ENCODE measurements around the gene BCKDHA. TPM values are rescaled to one million over a fixed set of nuclear protein-coding genes. Genes with fewer than 3 reads are reported as not detected.
"Not testable (repeated sequence)": the region's sequence is repeated elsewhere in the genome, so short reads cannot be mapped to it uniquely, and the experiment has no call there.

BCKDHA gene
- polyA plus RNA-seq, 3 donors, result 28.6 to 45.9 (median 43.9) TPM

DNA sequence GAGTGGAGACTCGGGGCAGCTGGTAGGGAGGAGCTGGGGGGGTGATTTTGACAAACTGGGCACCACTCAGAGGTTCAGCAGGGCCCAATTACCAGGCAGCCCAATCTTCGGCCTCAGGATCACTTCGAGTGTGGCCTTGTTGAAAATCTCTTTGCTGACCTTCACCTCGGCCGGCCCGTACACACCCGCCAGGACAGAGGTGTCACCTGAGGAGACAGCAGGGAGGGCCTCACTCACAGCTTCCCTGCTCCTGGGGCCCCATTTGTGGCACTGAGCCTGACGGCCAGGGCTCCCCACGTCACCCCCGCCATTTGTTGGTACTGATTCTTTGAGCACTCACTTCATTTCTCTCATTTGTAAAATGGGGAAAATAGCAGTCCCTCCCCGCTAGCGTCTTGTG lies 4.8 kb upstream of the BCKDHA start:
- no peak for DNase-seq (ENCODE audit: extremely low read depth in 1 of 11, low read depth in 9 of 11, low spot score in 4 of 11)

DNA sequence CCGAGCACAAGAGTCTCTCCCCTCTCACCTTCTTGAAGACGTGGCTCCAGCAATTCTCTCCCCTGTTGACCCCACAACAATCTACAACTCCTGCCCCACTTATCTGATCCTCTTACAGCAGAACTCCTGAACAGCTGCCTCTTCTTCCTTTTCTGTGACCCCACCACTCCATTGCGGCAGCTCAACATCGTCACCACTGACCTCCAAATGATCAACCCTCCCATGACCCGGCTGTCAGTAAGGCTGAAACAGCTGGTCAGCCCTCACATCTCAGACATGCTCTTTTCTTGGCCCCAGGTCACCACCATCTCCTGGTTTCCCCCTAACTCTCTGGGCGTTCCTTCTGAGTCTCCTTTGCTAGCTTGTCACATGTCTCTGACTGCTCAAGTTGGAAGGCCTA lies 2.3 kb upstream of the BCKDHA start:
- no peak for DNase-seq (ENCODE audit: extremely low read depth in 1 of 11, low read depth in 9 of 11, low spot score in 4 of 11)

DNA sequence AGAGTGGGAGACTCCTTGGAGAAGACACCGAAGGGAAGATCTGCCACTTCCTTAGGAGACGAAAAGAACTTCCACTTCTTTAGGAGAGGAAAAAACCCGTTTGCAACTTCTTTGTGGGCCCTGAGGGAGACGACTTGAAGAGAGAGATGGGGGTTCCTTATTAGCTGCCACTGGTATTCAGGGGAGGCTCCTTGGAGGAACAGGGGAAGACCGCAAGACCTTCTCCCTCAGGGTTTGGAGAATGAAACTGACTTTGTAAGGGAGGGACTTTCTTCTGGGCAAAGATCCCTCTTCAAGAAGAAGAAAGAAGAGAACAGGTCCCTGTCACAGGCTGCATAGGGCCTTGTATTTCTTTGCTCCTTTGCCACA lies 416 bp downstream of the BCKDHA start:
- no peak for DNase-seq (ENCODE audit: extremely low read depth in 1 of 11, low read depth in 9 of 11, low spot score in 4 of 11)

DNA sequence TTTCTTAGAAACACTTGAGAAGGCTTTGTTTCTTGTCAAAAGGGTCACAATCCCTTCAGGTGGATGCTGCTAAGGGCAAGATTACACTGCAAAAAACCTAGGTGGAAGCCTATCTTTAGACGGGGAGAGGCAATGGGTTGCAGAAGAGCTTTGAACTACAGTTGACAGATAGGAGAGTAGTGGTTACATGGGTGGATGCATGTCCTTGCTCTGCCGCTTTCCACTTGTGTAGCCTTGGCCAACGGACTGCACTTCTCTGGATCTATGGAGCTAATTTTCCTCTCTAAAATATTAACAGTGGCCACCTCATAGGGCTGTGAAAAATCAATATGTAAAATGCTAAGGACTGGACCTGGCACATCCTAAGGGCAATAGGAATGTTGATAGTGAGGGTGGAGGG lies 980 bp downstream of the BCKDHA start:
- no peak for DNase-seq (ENCODE audit: extremely low read depth in 1 of 11, low read depth in 9 of 11, low spot score in 4 of 11)

DNA sequence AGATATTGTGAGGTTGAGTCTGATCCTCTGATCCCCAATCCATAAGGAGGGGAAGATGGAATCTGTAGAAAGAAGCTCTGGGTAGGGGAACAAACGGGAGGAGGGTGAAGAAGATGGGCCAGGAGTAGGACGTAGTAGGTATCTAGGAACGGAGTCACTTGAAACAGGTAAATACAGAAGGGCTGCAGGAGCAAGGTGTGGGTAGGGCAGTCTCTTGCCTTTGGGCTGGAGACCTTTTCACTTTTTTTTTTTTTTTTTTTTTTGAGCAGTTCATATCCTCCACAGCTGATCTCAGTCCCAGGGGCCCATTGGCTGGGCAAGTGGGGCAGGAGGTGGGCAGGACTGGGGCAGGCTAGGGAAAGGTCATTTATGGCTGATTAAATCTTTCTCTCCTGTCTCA lies 1.5 kb downstream of the BCKDHA start:
- no peak for DNase-seq (ENCODE audit: extremely low read depth in 1 of 11, low read depth in 9 of 11, low spot score in 4 of 11)

DNA sequence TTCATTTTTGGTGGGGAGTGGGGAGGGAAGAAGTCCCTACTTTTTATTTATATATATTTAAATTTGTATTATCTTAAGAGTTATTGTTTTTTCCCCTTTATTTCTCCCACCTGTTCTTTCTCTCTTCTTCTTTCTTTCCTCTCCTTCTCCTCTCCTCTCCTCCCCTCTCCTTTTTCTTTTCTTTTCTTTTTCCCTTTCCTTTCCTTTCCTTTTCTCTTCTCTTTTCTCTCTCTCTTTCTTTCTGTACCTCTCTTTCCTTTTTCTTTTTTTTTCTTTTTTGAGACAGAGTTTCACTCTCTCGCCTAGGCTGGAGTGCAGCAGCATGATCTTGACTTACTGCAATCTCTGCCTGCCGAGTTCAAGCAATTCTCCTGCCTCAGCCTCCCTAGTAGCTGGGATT lies 1.9 kb downstream of the BCKDHA start:
- DNase-seq (ENCODE audit: extremely low read depth in 1 of 11, low read depth in 9 of 11, low spot score in 4 of 11), result no peak

DNA sequence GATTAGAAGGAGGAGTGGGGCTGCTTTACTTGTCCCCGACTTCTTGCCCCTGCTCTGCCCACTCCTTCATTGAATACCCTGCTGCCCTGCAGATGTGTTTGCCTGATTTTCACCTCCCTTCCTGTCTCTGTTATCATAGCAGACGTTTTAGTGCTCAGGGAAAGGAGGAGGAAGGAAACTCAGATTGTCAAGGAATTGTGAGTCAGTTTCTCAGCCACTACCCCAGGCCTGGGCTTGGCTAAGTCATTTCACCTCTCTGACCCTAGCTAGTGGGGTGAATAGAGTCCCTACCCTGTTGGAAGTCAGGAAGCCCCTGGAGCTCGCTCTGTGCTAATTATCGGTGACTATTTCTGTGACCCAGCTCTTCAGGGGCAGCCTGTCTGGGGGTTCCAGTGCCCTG lies 3.9 kb downstream of the BCKDHA start:
- DNase-seq (ENCODE audit: extremely low read depth in 1 of 11, low read depth in 9 of 11, low spot score in 4 of 11), result no peak

DNA sequence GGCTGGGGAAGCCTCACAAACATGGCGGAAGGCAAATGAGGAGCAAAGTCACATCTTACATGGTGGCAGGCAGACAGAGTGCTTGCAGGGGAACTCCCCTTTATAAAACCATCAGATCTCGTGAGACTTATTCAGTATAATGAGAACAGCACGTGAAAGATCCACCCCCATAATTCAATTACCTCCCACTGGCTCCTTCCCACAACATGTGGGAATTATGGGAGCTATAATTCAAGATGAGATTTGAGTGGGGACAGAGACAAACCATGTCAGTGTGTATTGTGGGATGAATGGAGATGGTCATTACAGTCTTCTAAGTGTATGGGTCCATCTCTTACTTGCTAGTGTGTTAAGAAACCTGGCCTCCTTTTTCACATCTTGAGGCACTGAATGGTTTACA lies 4.4 kb downstream of the BCKDHA start:
- no peak for DNase-seq (ENCODE audit: extremely low read depth in 1 of 11, low read depth in 9 of 11, low spot score in 4 of 11)

DNA sequence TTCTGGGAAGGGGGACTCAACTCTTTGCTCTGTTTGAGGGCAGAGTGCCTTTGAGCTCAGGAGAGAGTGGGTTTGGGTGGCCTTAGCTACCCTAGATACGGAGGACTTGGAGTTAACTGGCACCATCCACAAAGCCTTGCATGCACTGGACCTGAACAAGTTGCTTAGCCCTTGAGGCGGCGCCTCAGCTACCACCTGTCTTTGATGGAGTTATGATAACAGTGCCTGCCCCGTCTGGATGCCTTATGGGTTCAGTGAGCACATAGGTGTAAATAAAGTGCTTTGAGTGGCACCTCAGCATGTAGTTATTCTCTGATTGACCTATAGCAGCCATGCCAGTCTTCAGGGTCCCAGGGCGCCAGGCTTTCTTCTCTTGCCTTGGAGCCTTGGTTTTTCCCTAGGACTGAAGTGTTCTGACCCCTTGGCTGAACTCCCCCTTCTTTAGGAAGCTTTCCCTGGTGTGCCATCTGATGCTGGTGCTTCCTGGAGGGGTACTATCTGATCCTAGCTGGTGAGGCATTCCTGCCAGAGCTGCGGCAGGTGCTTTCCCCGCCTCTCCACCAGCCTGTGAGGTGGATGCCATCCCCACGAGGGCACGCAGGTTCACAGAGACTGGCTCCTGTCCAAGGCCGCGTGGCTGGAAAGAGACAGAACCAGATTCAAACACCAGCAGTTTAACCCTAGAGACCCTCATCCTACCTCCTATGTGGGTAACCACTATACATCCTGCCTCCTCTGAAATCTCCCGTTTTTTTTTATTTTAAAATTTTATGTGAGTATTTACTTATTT lies 5.8 kb downstream of the BCKDHA start:
- no peak for DNase-seq (ENCODE audit: extremely low read depth in 1 of 11, low read depth in 9 of 11, low spot score in 4 of 11)

DNA sequence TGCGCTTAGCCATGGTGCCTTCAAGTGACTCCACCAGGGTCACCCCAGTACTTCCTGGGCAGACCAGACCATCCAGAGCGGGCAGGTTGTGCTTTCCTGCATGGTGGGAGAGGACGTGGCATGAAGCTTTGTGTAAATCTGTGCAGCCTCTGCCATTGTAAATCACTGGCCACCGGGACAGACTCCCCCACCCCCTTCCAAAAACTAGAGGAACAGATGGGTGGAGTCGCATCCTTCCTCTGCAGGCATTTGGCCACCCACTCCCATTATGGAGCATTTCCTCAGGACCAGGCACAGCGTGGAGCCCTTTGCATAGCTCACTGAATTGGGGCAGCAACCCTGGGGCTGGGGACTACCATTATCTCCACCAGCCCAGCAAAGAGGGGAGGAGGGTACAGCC lies 8.2 kb downstream of the BCKDHA start:
- no peak for DNase-seq (ENCODE audit: extremely low read depth in 1 of 11, low read depth in 9 of 11, low spot score in 4 of 11)

DNA sequence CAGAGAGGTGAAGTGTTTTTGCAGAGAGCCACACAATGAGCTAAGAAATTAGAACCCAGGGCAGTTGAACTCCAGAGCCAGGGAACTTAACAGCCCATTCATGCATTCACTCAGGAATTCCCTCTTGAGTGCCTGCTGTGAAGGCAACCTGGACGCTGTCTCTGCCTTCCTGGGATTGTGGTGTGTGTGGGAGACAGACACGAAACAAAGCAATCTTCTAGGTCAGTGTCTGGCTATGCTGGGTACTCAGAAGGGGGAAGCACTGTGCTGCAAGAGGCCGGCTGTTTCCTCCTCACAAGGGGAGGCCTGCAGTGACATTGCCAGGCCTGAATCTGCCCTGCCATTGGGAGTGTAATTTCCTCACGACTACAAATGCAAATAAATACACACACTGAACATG lies 9.7 kb downstream of the BCKDHA start:
- DNase-seq (ENCODE audit: extremely low read depth in 1 of 11, low read depth in 9 of 11, low spot score in 4 of 11), result no peak

DNA sequence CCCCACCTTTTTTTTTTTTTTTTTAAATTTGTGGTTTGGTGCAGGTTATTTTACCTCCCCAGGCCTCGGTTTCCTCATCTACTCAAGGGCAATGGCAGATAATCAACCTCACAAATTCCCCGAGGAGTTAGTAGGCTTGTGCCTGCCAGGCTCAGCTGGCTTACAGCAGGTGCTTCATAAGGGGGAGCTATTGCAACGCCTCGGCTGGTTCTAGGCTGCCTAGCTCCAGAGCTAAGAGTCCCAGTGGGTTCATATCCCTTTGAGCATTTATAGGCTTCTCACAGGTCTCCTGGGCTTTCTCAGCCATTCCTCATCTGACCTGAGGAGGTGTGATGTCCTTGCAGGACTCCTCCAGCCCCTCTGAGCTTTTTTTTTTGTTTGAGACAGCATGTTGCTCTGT lies 10.6 kb downstream of the BCKDHA start:
- no peak for DNase-seq (ENCODE audit: extremely low read depth in 1 of 11, low read depth in 9 of 11, low spot score in 4 of 11)

DNA sequence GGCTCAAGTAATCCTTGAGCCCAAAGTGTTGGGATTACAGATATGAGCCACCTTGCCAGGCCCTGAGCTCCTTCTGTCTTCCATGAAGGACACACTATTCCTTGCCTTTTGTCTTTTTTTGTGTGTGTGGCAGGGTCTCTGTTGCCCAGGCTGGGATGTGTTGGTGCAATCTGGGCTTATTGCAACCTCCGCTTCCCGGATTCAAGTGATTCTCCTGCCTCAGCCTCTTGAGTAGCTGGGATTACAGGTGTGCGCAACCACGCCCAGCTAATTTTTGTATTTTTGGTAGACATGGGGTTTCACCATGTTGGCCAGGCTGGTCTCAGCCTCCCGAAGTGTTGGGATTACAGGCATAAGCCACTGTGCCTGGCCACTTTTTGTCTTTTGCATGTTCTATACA lies 11.2 kb downstream of the BCKDHA start:
- DNase-seq (ENCODE audit: extremely low read depth in 1 of 11, low read depth in 9 of 11, low spot score in 4 of 11), result not testable (repeated sequence)

DNA sequence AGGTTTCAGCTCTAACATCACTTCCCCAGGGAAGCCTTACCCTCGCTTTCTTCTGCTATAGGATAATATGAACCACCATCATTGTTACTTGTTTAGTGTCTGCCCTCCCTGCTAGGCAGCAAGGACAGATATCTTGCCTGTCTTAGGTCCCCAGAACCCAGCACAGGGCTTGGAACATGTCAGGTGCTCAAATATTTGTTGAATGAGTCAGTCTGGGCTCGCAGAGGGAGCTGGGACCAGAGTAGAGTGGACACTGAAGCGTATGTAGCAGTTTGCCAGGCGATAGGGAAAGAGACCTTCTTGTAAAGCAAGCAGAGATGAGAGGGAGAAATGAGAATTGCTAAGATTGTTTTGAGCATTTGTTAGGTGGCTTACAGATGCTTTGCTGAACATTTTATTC lies 11.7 kb downstream of the BCKDHA start:
- DNase-seq (ENCODE audit: extremely low read depth in 1 of 11, low read depth in 9 of 11, low spot score in 4 of 11), result no peak

DNA sequence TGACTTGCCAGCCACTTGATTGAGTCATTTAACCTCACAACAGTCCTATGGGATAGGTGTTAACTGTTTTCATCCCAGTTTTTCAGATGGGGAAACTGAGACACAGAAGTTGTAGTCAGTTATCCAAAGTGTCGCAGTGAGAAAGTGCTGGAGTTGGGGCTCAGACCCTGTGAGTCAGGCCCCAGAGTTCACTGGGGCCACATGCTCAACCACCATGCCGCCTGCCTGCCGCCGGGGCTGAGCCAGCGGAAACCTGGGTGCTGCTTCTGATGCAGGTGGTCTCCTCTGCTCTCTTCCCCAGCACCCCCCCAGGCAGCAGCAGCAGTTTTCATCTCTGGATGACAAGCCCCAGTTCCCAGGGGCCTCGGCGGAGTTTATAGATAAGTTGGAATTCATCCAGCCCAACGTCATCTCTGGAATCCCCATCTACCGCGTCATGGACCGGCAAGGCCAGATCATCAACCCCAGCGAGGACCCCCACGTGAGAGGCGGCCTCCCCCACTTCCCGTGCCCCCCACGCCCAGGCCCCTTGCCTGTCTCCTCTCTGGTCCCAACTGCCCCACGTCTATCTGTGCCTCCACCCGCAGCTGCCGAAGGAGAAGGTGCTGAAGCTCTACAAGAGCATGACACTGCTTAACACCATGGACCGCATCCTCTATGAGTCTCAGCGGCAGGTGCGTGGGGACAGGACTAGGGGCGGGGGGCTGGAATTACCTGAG lies 12.9 kb downstream of the BCKDHA start:
- no peak for DNase-seq (ENCODE audit: extremely low read depth in 1 of 11, low read depth in 9 of 11, low spot score in 4 of 11)

DNA sequence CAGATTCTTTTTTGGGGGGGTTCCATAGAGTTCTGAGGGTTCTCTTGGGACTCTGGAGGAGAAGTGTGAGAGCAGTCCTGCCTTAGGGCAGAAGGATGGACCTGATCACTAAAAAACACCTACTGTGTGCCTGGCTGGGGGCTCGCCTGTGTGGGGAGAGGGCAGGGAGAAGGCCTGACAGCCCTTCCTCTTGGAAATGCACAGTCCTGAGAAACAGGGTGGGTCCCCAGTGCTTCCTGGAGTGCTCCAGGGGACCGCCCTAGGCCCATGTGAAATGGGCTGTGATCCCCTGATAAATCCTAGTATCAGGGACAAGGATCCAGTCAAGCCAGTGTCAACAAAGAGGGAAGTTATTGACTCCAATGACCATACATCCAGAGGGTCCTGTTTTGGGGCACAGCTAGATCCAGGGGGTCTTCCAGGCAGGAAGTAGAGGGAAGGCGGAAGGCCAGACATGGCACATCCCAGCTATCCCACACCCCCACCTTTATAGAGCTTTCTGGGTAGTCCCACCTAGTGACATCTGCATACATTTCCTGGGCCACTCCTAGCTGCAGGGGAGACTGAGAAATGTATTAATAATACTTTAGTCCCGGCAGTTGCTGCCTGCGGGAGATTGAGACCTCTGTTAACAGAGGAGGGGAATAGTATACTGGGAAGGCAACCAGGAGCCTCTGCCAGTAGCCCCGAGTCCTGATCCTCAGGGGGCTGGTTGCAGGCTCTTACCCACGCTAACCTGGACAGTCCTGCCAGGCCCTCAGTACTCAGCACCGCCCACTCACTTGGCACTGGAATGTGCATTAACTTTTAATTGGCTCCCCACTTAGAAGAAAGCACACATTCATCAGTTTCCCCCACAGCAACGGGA lies 13.7 kb downstream of the BCKDHA start:
- no peak for DNase-seq (ENCODE audit: extremely low read depth in 1 of 11, low read depth in 9 of 11, low spot score in 4 of 11)

DNA sequence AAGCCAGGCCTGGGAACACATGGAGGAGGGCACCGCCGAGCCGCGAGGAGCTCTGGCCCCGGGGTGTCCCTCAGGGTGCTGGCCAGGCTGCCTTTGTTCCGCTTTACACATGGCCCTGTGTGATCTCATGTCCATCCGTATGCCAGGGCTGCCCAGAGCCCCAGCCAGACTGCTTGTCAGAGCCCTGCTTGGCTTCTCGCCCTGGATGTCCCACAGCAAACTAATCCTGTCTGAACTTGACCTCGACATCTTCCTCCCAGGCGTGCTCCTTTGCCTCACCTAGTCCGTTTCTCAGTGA lies 14.3 kb downstream of the BCKDHA start:
- DNase-seq (ENCODE audit: extremely low read depth in 1 of 11, low read depth in 9 of 11, low spot score in 4 of 11), result no peak

DNA sequence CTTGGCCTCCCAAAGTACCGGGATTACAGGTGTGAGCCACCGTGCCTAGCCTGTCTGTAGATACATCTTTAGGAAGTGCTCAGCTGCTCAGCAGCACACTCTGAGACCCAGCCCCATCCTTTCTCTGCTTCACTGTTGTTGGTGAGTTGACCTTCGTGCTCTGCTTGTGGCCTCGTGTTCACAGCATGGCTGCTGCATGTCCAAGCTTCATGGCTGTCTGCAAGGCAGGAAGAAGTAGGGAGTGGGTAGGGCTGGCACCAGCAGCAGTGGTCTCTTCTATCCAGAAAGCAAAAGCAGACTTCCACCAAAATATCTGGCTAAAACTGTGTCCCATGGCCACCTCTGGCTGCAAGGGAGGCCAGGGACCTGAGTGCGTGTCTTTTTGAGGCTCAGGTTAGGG lies 15.3 kb downstream of the BCKDHA start:
- no peak for DNase-seq (ENCODE audit: extremely low read depth in 1 of 11, low read depth in 9 of 11, low spot score in 4 of 11)

DNA sequence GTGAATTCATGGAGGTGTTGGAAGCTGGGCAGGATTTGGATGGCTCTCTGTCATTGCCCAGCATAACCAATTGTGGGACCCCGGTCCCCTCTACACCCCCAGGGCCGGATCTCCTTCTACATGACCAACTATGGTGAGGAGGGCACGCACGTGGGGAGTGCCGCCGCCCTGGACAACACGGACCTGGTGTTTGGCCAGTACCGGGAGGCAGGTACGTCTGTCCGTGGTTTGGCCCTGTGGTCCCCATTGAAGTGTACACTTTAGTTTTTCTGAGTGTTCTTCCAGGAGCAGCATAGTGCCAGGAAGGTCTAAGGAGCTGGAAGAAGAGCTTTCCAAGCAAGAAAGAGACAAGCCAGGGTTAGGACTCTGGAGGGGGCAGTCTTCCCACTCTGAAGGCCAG lies 16.3 kb downstream of the BCKDHA start:
- DNase-seq (ENCODE audit: extremely low read depth in 1 of 11, low read depth in 9 of 11, low spot score in 4 of 11), result no peak

DNA sequence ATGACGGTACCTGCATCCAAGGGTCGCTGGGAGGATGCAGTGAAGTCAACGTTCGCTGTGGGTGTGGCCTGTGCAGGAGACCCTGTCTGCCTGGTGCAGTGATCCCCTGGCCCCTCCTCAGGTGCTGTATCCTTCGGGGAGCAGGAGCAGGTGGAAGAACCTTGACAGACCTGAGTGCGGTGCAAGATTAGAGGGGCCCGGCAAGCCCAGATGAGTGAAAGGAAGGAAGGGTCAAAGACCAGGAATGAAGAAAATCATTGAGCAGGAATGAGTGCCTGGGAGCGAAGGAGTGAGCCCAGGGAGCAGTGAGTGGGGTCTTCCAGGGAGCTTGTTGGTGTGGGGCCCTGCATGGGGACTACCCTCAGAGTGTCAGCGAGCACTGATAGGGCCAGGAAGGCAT lies 16.8 kb downstream of the BCKDHA start:
- no peak for DNase-seq (ENCODE audit: extremely low read depth in 1 of 11, low read depth in 9 of 11, low spot score in 4 of 11)
